AG08395 (cell line): ENCODE results near the gene RPL32.
"Not testable (repeated sequence)": the region's sequence is repeated elsewhere in the genome, so short reads cannot be mapped to it uniquely, and the experiment has no call there.

Experiments
- DNase-seq: peaks from one replicate; pipeline ENCODE4 v3.0.0; 2012; ENCODE audit warnings: mixed read lengths, low spot score

Gene RPL32

GRCh38 chr3:12841149-12841969 is at the start of gene RPL32:
Gene RPL32 (minus strand): TSS chr3:12841565. CDS start chr3:12840237, 1,328 bp downstream.
- peak; percentile 89 for DNase-seq

GRCh38 chr3:12890610-12891390 is 49.4 kb upstream of the RPL32 start:
- no peak for DNase-seq

- no peak for DNase-seq
Observed at GRCh38 chr3:12886736-12887135, 45.4 kb upstream of the RPL32 start.

- DNase-seq = no peak
Observed at GRCh38 chr3:12886106-12886679, 44.8 kb upstream of the RPL32 start.

- no peak for DNase-seq
Observed at GRCh38 chr3:12885583-12885930, 44.2 kb upstream of the RPL32 start.

- DNase-seq = no peak
Observed at GRCh38 chr3:12884790-12885582, 43.6 kb upstream of the RPL32 start.

- DNase-seq = peak; percentile 74
Observed at GRCh38 chr3:12884186-12884680, 42.9 kb upstream of the RPL32 start.

- no peak for DNase-seq
Observed at GRCh38 chr3:12882336-12883310, 41.3 kb upstream of the RPL32 start.

GRCh38 chr3:12881858-12882257 is 40.5 kb upstream of the RPL32 start:
- DNase-seq = not testable (repeated sequence)

GRCh38 chr3:12879191-12879815 is 37.9 kb upstream of the RPL32 start:
- DNase-seq = no peak

GRCh38 chr3:12878758-12879157 is 37.4 kb upstream of the RPL32 start:
- DNase-seq = not testable (repeated sequence)

- DNase-seq = no peak
Observed at GRCh38 chr3:12878141-12878574, 36.8 kb upstream of the RPL32 start.

- no peak for DNase-seq
Observed at GRCh38 chr3:12877040-12877439, 35.7 kb upstream of the RPL32 start.

- peak; percentile 53 for DNase-seq
Observed at GRCh38 chr3:12875857-12876836, 34.8 kb upstream of the RPL32 start.

GRCh38 chr3:12871404-12871983 is 30.1 kb upstream of the RPL32 start:
- no peak for DNase-seq

GRCh38 chr3:12870942-12871341 is 29.6 kb upstream of the RPL32 start:
- peak; percentile 58 for DNase-seq

- no peak for DNase-seq
Observed at GRCh38 chr3:12869035-12869621, 27.8 kb upstream of the RPL32 start.
